ENCODE data around the gene RCE1.
A peak's percentile ranks its signal among the peaks of the same experiment; 100 is the strongest.

Gene RCE1

DNA sequence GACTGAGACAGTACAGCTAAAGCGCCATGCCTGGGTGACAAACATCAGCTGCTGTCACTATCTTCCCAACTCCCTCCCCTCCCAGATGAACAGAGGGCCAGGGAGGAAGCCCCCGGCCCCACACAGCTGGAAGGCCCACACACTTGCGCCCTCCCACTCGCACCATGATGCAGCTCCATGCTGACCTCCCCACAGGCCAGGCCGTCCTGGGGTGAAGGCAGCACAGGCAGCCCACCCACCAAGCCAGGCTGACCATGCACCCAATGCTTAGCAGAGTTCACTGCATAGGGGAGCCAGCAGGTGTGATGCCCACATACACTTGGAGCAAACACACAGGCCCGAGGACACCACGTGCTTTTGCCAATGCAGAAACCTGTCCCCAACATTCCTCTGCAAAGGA, 35.8 kb downstream of the RCE1 start:
- POLR2A ChIA-PET (ENCODE audit: low non-redundant PET) = no interaction called here
- no peak for DNase-seq (ENCODE audit: low spot score)
- peak overlapping the region; percentile 87 for H3K27ac ChIP-seq
- CTCF ChIA-PET = interaction anchor here (0.6 to 1.2 kb wide), 3 partner anchors 11 to 285 kb away, joined by 3 to 4 read pairs (median 4); no protein-coding TSS in a partner anchor
- TF ChIP-seq, protein P1, sequence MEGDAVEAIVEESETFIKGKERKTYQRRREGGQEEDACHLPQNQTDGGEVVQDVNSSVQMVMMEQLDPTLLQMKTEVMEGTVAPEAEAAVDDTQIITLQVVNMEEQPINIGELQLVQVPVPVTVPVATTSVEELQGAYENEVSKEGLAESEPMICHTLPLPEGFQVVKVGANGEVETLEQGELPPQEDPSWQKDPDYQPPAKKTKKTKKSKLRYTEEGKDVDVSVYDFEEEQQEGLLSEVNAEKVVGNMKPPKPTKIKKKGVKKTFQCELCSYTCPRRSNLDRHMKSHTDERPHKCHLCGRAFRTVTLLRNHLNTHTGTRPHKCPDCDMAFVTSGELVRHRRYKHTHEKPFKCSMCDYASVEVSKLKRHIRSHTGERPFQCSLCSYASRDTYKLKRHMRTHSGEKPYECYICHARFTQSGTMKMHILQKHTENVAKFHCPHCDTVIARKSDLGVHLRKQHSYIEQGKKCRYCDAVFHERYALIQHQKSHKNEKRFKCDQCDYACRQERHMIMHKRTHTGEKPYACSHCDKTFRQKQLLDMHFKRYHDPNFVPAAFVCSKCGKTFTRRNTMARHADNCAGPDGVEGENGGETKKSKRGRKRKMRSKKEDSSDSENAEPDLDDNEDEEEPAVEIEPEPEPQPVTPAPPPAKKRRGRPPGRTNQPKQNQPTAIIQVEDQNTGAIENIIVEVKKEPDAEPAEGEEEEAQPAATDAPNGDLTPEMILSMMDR (conservative IDR thresholded peaks at IDR 0.05; ENCODE audit: low read depth) = no peak

DNA sequence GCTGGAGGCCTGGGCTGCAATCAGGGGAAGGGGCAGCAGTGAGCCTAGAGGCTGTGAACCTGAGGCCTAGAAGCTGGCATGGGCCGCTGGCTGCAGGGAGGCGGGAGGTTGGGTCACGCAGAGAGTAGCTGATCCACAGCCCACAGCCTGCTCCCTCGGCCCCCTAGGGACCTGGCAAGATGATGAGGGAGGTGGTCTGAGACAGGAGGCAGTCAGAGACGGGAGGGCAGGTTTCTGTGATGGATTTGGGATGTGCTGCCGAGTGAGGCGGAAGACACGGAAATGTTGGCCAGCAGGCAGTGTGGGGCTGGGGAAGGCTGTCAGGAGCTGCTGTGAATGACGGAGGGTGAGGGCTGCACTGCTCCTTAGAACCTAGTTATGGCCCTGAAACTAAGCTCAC, 36.3 kb downstream of the RCE1 start:
- no peak for DNase-seq (ENCODE audit: low spot score)
- TF ChIP-seq, protein P1 (conservative IDR thresholded peaks at IDR 0.05; ENCODE audit: low read depth) = no peak
- ChIA-PET POLR2A (ENCODE audit: low non-redundant PET) (no interaction called here), CTCF (interaction anchor here (0.6 to 1.2 kb wide), 2 partner anchors 12 to 32 kb away, joined by 3 to 4 read pairs; no protein-coding TSS in a partner anchor)
- peak overlapping the region; percentile 87 for H3K27ac ChIP-seq

DNA sequence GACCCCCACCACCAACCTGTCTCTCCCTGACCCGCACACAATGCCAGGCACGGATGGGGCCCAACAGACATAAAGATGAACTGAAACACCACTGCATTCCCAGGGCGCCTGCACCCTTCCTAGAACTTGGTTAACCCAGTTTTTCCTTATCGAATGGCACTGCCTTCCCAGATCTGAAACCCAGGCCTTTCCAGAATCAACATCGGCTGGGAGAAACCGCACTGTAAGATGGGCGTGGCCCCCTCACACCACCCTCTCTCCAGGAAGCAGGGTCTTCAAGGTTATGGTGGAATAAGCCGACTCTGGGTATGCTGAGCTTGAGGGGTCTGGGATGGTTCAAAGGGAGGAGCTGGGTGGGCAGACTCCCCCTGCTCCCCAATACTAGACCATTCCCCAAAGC, 36.8 kb downstream of the RCE1 start:
- ChIA-PET POLR2A (ENCODE audit: low non-redundant PET) (no interaction called here), CTCF (interaction anchor here (1.3 kb wide), 1 partner anchor 32 kb away, joined by 4 read pairs; no protein-coding TSS in a partner anchor)
- TF ChIP-seq, protein P1 (conservative IDR thresholded peaks at IDR 0.05; ENCODE audit: low read depth) = no peak
- H3K27ac ChIP-seq = peak overlapping the region; percentile 87
- no peak for DNase-seq (ENCODE audit: low spot score)

DNA sequence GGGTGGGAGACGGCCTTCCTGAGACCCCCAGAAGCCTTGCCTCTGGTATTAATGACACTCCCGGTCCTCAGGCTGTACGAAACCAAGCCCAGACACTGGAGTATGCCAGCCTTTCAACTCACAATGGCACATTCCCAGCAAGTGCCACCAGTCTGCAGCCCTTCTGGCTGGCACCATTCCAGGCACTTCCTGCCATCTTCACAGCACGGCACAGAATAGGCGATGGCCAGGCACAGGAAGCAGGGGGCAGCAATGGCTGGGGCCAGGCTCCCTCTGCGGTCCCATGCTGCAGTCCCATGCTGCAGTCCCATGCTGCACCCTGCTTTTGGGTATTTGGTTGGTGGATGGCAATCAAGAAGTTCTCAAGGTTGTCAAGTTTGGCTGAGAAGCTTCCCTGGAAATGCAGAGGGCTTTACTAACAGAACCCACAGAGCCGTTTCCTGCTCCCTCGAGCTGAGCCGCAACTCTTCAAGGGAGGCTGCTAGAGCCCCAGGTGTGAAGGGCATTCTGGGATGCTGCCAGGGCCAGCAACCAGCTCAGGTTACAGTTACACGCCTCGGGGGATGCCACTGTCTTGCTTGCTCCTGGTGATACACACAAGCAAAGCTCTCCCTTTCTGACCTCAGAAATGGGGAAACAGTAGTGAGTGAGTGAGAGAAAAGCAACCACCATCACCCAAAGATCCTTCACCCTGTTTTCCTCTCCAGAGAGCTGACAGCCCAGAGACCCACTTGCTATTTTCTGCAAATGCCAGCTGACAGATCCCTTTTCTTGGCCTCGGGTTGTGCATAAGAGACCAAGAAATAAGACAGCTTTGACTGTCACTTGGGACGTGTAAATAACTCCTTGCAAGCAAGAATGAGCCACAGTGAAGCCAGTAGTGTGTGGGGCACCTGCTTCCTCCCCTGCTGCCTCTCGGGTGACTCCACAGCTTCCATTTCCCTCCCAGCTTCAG, 37.5 kb downstream of the RCE1 start:
- peak overlapping the region; percentile 87 for H3K27ac ChIP-seq
- TF ChIP-seq, protein P1 (conservative IDR thresholded peaks at IDR 0.05; ENCODE audit: low read depth) = no peak
- POLR2A ChIA-PET (ENCODE audit: low non-redundant PET) = interaction anchor here (0.6 kb wide), 1 partner anchor 238 kb away, joined by 5 read pairs; the partner anchor contains the start of gene KDM2A
- CTCF ChIA-PET = interaction anchor here (0.6 to 1.3 kb wide), 6 partner anchors 9 to 471 kb away, joined by 3 to 4 read pairs (median 3); partner anchors contain the start of gene DPP3
- DNase-seq (ENCODE audit: low spot score) = peak; percentile 76

DNA sequence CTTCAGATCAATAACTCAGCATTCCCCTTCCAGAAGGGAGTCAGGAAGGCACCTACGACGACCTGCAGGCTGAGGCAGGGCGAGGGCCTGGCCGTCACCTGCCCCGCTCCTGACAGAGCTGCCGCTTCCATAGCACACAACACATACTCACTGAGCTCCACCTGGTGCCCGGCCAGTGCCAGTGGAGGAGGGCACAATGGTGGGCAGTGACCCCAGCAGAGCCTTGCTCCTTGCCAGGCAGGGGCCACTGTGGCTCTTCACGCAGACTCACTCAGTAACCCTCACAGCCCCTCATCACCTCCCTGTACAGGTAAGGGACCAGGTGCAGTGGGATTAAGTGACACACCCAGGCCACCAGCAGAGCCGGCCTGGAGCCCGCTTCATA, 38.2 kb downstream of the RCE1 start:
- DNase-seq (ENCODE audit: low spot score) = no peak
- TF ChIP-seq, protein P1 (conservative IDR thresholded peaks at IDR 0.05; ENCODE audit: low read depth) = no peak
- ChIA-PET POLR2A (ENCODE audit: low non-redundant PET) (no interaction called here), CTCF (interaction anchor here (0.7 to 1.2 kb wide), 4 partner anchors 9 to 470 kb away, joined by 3 to 5 read pairs (median 3); no protein-coding TSS in a partner anchor)
- peak overlapping the region; percentile 87 for H3K27ac ChIP-seq

DNA sequence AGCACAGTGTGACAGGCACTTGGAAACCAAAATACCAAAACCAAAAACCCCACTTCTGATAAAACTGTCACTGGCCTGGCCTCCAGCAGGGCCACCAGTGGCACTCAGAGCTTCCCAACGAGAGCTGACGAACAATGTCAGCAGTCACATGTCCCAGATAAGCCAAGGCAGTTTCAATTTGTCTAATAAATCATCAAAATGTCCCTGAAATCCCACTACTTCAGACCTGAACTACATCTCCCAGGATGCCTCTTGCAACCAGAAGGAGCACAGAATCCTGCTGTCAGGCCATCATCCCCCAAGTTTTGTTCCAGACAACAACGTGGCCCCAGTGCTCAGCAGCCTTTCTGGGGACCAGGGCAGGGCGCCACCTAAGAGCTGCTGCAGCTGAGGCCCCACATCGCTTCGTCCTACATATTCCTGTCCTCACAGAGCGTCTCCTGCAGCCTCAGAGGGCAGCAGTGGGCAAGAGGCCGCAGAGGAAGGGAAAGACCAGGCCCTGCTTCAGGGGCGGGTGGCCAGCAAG, 38.7 kb downstream of the RCE1 start:
- CTCF ChIA-PET = interaction anchor here (1.2 kb wide), 1 partner anchor 94 kb away, joined by 5 read pairs; no protein-coding TSS in a partner anchor
- peak overlapping the region; percentile 87 for H3K27ac ChIP-seq
- no peak for DNase-seq (ENCODE audit: low spot score)
- POLR2A ChIA-PET (ENCODE audit: low non-redundant PET) = no interaction called here
- TF ChIP-seq, protein P1 (conservative IDR thresholded peaks at IDR 0.05; ENCODE audit: low read depth) = no peak
